KG1 (cell line): ENCODE data around the gene HYDIN.
"Not testable (repeated sequence)": the region's sequence is repeated elsewhere in the genome, so short reads cannot be mapped to it uniquely, and the experiment has no call there.

ENCODE experiments used
- DNase-seq: peaks from one replicate; lab custom pipeline; 2025; lab: John Stamatoyannopoulos, UW

The HYDIN gene

DNA sequence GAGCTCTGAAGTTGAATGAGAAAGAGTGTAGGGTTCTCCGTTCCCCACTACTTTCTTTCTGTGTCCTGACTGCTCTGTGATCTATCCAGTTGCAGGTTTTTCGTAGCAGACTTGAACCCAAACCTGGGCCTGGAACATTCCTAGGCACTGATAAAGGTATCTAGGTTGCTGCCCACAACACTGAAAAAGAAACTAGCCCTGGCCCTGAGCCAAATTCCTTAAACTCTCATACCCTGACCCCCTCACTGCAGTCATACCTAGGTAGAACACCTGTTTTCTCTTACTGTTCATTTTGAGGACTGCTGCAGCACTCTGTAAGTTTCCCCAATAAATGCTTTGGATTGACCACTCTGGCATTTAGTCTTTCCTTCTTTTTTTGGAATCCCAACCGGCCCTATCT is 5.4 kb downstream of the HYDIN start:
- DNase-seq, result no peak

DNA sequence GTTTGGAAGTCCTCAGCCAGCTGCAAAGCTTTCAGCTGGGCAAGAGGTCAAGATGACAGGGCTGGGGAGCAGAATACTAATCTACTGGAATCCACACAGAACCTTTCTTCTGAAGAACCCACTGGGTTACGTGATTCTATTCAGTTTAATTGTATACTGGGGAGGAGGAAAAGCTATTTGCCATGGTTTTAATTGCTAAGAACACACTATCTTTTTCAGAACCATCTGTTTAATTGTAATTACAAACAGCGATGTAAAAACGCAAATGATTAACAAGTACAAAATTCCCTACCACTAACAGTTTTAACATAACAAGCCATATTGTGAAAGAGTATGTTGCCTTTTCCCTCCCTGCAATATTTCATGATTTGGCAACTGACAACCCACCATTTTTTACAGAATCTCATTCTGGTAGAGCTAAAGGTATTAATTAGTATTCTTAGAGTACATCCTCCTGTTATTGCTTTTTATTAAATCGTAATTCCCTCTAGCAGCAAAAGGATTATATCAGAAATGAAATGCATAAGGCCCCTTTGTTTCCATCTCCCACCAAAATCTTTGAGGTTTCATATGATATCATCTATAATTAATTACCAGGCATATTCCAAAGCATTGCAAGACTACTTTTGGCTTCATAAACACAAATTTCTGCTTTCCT is 12.1 kb downstream of the HYDIN start:
- no peak for DNase-seq

DNA sequence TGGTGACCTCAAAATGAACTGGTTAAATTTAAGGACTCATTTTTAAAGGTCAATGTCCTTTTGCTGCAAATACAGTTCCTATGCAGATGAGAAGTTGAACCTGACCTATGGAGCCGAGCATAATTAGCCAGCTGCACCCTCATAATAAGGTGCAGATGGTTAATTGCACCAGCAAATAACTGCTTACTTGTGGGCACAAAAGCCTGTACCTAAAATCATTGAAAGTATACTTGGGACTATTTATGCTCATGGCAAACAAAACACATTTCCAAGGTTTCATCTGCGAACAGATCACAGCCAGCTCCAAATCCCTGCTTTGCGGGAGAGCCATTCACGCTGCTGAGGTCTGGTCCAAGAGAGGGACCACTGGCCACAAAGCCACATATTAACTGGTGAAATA is 13.0 kb downstream of the HYDIN start:
- no peak for DNase-seq

- DNase-seq, result no peak
Measured at GRCh38 chr16:71216714-71217113, 13.8 kb downstream of the HYDIN start.

DNA sequence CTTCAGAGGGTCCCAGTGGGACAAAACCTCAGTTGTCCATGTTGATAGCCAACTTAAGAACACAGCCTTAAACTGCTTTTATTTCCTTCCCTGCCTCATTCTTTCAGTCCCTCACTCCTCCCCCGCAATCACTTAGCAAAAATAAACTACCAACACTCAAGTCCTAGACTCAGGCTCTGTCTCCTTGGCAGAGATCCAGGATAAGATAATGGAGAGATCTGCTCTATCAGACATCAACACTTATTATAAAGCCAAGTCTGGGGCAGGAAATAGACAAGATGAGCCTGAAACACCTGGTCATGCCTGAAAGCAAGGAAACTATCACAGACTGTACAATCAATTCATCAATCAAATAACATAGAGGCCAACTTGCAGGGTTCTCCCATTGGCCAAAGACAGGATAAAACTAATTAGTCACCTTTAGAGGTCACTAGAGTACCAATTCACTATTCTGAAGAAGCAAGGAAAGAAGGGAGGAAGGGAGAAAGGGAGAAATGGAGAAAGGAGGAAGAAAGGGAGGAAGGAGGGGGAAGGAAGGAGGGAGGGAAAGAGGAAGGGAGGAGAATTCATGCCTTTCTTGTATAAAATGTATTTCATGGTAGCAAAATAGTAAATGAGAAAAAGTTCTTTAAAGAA is 15.7 kb downstream of the HYDIN start:
- no peak for DNase-seq

GRCh38 chr16:71205482-71206131 is 24.9 kb downstream of the HYDIN start:
- DNase-seq, result no peak

- DNase-seq, result no peak
Measured at GRCh38 chr16:71203631-71204030, 26.9 kb downstream of the HYDIN start.

DNA sequence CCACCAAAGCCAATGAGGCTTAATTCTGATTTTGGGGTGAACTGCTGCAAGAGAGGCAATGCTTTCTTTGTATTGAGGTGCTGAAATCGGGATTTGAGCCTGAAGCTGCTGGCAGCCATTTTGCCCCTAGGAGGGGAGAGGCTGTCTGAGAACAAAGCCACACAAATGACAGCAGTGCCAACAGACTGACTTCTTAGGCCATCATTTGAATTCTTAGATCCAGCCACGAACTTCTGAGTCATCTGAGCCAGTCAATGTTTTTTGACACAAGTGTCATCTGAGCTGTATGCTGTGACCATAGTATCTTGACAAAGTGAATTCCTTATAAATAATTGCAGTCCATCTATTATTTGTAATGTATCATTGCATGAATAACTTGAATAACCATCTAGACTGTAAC is 29.0 kb downstream of the HYDIN start:
- no peak for DNase-seq

DNA sequence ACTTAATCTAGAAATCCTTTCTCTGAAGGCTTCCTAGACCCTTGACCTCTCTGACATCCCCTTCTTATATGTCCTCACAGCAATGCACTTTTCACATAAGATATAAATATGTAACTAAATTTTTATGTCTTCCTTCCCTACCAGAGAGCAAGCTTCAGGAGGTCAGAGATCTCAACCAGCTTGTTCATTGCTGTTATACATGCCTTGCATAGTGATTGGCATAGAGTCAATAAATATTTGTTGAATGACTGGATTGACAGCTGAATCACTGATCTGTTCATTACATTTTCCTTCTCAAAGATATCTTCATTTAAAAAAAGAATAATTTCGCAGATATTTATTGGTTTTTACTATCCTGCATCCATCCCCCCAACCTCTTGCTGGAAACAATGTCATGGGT is 29.5 kb downstream of the HYDIN start:
- no peak for DNase-seq

DNA sequence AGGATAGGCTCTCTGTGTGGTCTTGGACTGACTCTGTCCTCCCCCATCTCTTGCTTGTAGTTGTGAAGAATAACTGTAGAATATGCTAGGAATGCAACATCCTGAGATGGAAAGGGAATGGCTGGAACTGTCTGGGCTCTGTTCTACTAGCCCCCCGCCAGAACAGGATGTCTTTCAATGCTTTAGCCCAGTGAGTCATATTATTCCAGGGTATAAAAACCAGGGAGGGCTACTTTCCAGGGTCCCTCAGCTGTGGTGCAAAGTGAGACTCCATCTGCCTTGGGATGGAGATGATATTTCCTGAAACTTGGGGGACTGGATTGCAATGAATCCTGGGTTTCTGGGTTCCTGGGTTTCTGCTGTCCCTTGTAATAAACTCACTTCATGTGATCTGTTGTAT is 32.1 kb downstream of the HYDIN start:
- DNase-seq, result no peak

DNA sequence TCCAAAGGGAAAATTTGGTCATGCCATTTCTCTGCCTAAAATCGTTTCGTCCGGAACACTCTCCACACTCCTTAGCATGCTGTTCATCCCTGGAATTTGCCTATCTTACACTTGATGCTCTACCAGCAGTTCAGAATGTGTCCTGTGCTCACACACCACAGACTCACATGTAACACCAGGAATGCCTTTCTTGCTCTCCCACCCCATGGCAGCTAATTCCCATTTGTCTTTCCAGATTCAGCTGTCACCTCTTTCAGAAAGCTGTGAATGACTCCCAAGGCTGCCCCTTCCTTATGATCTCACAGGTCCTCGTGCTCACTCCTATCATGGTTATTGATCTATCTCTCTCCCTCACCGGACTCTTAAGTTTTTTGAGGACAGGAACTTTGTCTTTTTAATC is 38.1 kb downstream of the HYDIN start:
- DNase-seq, result no peak

- DNase-seq, result no peak
Measured at GRCh38 chr16:71188956-71189712, 41.4 kb downstream of the HYDIN start.

DNA sequence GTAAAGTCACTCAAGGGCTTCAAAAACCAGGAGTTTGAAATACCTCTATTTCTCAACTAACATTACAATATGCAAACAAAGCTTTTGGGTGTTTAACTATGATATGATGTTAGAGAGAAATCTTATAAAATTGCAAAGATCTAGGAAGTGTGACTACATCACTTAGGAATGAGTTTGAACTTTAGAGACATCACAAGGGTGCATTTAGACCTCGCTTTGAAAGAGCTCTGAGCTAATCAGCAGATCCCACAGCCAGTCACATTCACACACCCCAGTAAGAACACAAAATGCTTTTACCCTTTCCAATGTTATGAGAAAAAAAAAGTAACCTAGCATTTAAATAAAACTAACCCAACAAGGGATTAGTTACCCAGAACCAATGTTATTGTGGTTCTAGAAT is 45.2 kb downstream of the HYDIN start:
- no peak for DNase-seq

GRCh38 chr16:71179569-71179968 is 51.0 kb downstream of the HYDIN start:
- no peak for DNase-seq

DNA sequence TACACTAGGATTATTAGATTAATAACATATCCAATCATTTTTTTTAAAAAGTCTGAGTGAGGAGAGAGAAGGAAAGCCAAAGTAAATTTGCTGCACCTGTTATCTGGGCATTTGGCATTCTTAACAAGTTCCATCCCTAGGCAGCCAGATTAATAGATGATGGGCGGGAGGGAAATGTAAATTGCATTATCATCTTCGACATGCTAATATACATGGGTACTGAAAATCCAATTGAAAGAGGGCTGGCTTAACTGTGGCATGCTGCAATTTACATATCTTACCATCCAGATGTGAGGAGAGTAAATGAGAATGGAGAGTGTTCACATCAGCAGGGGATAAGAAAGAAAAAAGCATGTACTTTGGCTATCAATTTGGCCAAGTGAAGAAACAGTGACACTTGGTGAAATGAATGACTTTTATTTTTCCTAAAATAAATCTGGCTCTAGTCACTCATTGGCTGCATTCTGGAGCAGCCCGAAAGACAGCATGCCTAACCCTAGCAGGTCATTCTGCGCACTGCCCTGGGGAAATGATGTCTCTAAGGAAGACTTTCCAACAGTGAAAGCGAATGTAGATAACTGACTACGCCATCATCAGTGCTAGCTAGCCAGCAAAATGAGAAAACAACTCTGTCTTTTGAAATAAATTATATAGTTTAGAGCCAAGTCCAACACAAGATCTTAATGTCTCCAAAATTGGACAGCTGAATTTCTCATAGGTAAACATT is 57.9 kb downstream of the HYDIN start:
- no peak for DNase-seq

- not testable (repeated sequence) for DNase-seq
Measured at GRCh38 chr16:71161007-71161406, 69.5 kb downstream of the HYDIN start.

GRCh38 chr16:71157278-71157677 is 73.2 kb downstream of the HYDIN start:
- DNase-seq, result not testable (repeated sequence)

DNA sequence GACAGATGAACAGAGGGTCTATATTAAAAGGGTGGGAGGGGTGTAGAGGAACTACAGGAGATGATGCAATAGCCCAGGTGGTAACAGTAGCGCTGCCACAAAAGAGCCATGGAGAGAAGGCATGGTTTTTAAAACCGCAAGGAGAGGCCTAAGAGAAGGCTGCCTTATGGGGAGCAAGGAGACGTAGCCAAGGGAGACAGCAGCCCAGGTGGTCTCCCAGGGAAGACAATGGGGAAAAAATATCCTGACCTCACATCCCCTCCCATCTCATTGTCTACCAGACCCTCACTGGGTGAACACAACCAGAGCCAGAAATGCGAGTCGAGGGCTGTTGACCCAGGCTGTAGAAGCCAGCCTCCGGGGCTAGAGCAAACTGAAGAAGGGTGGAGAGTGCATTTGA is 77.2 kb downstream of the HYDIN start:
- DNase-seq, result not testable (repeated sequence)

- not testable (repeated sequence) for DNase-seq
Measured at GRCh38 chr16:71151654-71152053, 78.9 kb downstream of the HYDIN start.

GRCh38 chr16:71143246-71143645 is 87.3 kb downstream of the HYDIN start:
- not testable (repeated sequence) for DNase-seq

DNA sequence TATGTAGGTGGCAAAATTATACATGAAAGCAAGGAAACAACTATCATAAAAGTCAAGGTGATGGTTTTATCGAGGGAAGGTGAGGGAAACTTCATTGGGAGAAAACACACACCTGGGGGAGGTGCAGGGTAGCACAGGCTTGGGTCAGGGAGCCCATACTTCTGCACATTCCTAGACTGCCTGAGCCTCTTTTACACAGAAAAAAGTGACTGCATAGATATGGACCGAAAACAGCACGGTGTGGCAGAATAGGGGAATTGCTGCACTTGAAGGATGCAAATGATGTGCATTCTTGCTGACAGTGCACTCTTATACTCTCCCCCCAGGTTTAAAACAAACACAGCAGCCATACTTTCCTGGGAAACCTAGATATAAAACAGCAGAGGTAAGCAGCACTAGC is 120.0 kb downstream of the HYDIN start:
- DNase-seq, result not testable (repeated sequence)

GRCh38 chr16:71109656-71110208 is 120.8 kb downstream of the HYDIN start:
- DNase-seq, result not testable (repeated sequence)
